MM.1S (cell line): ENCODE data around the gene PACS2.
"Not testable (repeated sequence)": the region's sequence is repeated elsewhere in the genome, so short reads cannot be mapped to it uniquely, and the experiment has no call there.

ENCODE experiments used
- EZH2 ChIP-seq: fragments of 300-600 bp; sonication (generic); optimal IDR thresholded peaks from 2 replicates; pipeline ENCODE3; 2017; ENCODE audit warnings: low read depth, mild to moderate bottlenecking, antibody characterized with exemption, low read length, mixed read lengths
- TF ChIP-seq, protein P1 (sequence below): fragments of 300-600 bp; sonication (generic); IDR thresholded peaks from 2 replicates; pipeline ENCODE4 v1.5.1; 2016; ENCODE audit warnings: antibody characterized with exemption, low read length, mixed read lengths

DNA sequence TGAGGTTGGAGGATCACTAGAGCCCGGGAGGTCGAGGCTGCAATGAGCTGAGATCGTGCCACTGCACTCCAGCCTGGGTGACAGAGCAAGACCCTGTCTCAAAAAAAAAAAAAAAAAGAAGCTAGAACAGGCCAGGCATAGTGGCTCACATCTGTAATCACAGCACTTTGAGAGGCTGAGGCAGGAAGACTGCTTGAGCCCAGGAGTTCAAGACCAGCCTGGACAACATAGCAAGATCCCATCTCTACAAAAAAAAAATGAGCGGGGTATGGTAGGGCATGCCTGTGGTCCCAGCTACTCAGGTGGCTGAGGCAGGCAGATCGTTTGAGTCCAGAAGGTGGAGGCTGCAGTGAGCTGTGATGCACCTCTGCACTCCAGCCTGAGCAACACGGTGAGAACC, 25.6 kb upstream of the PACS2 start:
- TF ChIP-seq, protein P1, sequence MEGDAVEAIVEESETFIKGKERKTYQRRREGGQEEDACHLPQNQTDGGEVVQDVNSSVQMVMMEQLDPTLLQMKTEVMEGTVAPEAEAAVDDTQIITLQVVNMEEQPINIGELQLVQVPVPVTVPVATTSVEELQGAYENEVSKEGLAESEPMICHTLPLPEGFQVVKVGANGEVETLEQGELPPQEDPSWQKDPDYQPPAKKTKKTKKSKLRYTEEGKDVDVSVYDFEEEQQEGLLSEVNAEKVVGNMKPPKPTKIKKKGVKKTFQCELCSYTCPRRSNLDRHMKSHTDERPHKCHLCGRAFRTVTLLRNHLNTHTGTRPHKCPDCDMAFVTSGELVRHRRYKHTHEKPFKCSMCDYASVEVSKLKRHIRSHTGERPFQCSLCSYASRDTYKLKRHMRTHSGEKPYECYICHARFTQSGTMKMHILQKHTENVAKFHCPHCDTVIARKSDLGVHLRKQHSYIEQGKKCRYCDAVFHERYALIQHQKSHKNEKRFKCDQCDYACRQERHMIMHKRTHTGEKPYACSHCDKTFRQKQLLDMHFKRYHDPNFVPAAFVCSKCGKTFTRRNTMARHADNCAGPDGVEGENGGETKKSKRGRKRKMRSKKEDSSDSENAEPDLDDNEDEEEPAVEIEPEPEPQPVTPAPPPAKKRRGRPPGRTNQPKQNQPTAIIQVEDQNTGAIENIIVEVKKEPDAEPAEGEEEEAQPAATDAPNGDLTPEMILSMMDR, result not testable (repeated sequence)
- not testable (repeated sequence) for TF ChIP-seq EZH2
